ENCODE data around the gene PPP1R13L.

DNA sequence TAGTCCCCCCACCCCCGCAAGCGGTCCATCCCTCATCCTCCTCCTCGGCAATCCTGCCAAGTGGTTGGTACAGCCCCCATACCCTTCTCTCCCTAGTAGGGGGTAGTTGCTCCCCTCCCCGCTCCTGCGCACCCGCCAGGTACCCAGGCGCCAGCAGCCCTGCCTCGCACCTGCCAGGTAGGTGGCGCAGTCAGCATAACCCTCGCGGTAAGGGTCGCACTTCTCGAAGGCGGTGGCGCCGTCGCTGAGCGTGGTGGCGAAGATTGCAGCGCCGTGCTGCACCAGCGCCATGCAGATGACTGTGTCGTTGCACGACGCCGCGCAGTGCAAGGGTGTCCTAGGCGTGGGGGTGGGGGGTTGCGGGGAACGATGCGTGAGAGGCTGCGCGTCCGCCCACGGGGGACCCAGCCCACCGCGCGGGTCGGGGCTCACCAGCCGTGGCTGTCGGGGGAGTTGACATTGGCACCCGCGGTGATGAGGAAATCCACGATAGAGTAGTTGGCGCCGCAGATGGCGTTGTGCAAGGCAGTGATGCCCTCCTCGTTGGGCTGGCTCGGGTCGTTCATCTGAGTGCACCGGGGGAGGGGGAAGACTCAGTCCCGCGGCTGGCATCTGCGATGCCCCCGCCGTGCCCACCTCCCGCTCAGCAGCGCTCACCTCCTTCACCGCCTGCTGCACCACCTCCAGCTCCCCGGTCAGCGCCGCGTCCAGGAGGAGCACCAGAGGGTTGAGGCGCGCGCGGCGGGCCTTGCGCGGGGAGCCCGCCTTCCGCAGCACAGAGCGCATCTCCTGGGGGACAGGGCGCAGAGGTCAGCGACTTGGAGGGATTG, 19.3 kb downstream of the PPP1R13L start:
- TF ChIP-seq ELF4 (IDR thresholded peaks at IDR 0.05) (no peak), SUZ12 (IDR thresholded peaks at IDR 0.05) (no peak)
